OCI-LY3 (cell line): Measurements from ENCODE around the gene PHC1.

Source experiments
- EZH2phosphoT487 ChIP-seq: fragments of 200-600 bp; shearing (Covaris generic); IDR thresholded peaks from 2 replicates; pipeline ENCODE4 v1.6.1; 2018; ENCODE audit warnings: antibody characterized with exemption, mixed run types, low read depth
- TF ChIP-seq, protein P1 (sequence below): fragments of 200-600, 300-600 bp; sonication (generic); IDR thresholded peaks from 2 replicates; pipeline ENCODE4 v1.5.1; 2014; ENCODE audit warnings: antibody characterized with exemption, low read length, low read depth

GRCh38 chr12:8897081-8897480 lies 17.2 kb upstream of the PHC1 start:
- TF ChIP-seq, protein P1, sequence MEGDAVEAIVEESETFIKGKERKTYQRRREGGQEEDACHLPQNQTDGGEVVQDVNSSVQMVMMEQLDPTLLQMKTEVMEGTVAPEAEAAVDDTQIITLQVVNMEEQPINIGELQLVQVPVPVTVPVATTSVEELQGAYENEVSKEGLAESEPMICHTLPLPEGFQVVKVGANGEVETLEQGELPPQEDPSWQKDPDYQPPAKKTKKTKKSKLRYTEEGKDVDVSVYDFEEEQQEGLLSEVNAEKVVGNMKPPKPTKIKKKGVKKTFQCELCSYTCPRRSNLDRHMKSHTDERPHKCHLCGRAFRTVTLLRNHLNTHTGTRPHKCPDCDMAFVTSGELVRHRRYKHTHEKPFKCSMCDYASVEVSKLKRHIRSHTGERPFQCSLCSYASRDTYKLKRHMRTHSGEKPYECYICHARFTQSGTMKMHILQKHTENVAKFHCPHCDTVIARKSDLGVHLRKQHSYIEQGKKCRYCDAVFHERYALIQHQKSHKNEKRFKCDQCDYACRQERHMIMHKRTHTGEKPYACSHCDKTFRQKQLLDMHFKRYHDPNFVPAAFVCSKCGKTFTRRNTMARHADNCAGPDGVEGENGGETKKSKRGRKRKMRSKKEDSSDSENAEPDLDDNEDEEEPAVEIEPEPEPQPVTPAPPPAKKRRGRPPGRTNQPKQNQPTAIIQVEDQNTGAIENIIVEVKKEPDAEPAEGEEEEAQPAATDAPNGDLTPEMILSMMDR = no peak
- no peak for TF ChIP-seq EZH2phosphoT487
